Measurements from ENCODE around the gene ZBP1. TPM values are rescaled to one million over a fixed set of nuclear protein-coding genes. Genes with fewer than 3 reads are reported as not detected.
A peak's percentile ranks its signal among the peaks of the same experiment; 100 is the strongest.

ZBP1 gene
- total and polyA plus RNA-seq, 9 donors, result 0.12 to 0.92 (median 0.24) TPM; not detected in 4

DNA sequence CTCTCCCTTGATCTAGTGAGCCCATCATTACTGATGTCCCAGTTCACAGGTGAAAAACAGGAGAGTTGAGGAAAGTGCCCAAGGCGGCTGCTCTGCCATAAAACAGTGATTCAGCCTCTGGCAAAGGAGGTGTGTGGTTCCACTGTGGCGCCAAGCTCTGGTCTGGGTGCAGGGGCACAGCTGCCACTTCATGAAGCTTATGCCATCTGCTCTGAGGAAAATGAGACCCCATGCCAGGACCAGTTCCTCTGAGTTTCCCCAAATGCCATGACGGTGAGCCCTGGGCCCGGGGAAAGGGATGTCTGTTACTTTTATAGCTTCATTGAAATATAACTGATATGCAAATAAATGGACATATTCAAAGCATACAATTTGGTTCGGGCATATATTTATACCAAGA is 33.7 kb upstream of the ZBP1 start:
- Histone ChIP-seq H3K9me3 (no peaks in the 10 kb centered on the region), H3K27ac (no peak overlapping the region), H3K27me3 (no peaks in the 10 kb centered on the region), H3K4me1 (ENCODE audit: insufficient read depth) (peaks cover 3% of the 10 kb centered on the region), H3K4me3 (no peak overlapping the region), H3K36me3 (no peaks in the 10 kb centered on the region)
- TF ChIP-seq EP300 (IDR thresholded peaks at IDR 0.05) (no peak), POLR2A (IDR thresholded peaks at IDR 0.05) (no peak)
- TF ChIP-seq, protein P1, sequence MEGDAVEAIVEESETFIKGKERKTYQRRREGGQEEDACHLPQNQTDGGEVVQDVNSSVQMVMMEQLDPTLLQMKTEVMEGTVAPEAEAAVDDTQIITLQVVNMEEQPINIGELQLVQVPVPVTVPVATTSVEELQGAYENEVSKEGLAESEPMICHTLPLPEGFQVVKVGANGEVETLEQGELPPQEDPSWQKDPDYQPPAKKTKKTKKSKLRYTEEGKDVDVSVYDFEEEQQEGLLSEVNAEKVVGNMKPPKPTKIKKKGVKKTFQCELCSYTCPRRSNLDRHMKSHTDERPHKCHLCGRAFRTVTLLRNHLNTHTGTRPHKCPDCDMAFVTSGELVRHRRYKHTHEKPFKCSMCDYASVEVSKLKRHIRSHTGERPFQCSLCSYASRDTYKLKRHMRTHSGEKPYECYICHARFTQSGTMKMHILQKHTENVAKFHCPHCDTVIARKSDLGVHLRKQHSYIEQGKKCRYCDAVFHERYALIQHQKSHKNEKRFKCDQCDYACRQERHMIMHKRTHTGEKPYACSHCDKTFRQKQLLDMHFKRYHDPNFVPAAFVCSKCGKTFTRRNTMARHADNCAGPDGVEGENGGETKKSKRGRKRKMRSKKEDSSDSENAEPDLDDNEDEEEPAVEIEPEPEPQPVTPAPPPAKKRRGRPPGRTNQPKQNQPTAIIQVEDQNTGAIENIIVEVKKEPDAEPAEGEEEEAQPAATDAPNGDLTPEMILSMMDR (IDR thresholded peaks at IDR 0.05), result no peak
- intact Hi-C loops (cut with DNase I), result loop anchor here (2.0 to 10.0 kb wide), 3 partner anchors 431 to 528 kb away; no protein-coding TSS in a partner anchor
- 58 to 60% (median 60%) methylated on average over 5 of the region's 5 CpGs for WGBS, 3 donors
- peak in 2 of 5 donors; percentile 4 to 9 for DNase-seq

DNA sequence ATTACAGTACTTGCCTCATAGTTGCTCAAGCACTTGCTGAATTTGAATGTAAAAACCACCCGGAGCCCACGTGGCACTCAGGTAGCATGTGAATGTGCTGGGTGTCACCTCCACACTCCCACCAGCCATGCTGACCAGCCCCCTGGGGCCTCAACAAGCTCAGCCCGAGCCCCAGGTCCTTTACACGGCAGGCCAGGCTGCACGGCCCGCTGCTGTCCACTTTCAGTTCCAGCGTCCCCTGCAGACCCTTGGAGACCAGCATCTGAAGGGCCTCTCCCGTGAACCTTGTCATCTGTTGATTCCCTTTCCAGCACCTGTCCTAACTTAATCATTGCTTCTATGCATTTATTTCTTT is 33.3 kb upstream of the ZBP1 start:
- 84 to 91% (median 89%) methylated on average over 8 of the region's 8 CpGs for WGBS, 3 donors
- DNase-seq, result peak in 2 of 5 donors; percentile 15 to 35
- Histone ChIP-seq H3K4me3 (no peak overlapping the region), H3K27ac (no peak overlapping the region), H3K27me3 (no peaks in the 10 kb centered on the region), H3K9me3 (no peaks in the 10 kb centered on the region), H3K36me3 (no peaks in the 10 kb centered on the region), H3K4me1 (ENCODE audit: insufficient read depth) (peaks cover 3% of the 10 kb centered on the region)
- intact Hi-C loops (cut with DNase I), result loop anchor here in 2 of 4 donors (5.0 to 10.0 kb wide), 2 partner anchors 431 to 529 kb away; no protein-coding TSS in a partner anchor
- no peak for TF ChIP-seq EP300 (IDR thresholded peaks at IDR 0.05)
- TF ChIP-seq, protein P1 (IDR thresholded peaks at IDR 0.05), result no peak
- no peak for TF ChIP-seq POLR2A (IDR thresholded peaks at IDR 0.05)

- no peak for TF ChIP-seq POLR2A (IDR thresholded peaks at IDR 0.05)
- TF ChIP-seq, protein P1 (IDR thresholded peaks at IDR 0.05), result no peak
- Histone ChIP-seq H3K4me3 (no peak overlapping the region), H3K36me3 (no peaks in the 10 kb centered on the region), H3K4me1 (ENCODE audit: insufficient read depth) (peaks cover 3% of the 10 kb centered on the region), H3K27ac (no peak overlapping the region), H3K9me3 (no peaks in the 10 kb centered on the region), H3K27me3 (no peaks in the 10 kb centered on the region)
- intact Hi-C loops (cut with DNase I), result loop anchor here in 2 of 4 donors (5.0 to 10.0 kb wide), 2 partner anchors 432 to 529 kb away; no protein-coding TSS in a partner anchor
- WGBS, 3 donors, result 68 to 80% (median 79%) methylated on average over 28 of the region's 28 CpGs
- DNase-seq, result peak in 3 of 5 donors; percentile 8 to 31 (median 21)
These were observed 32.6 kb upstream of the ZBP1 start for GRCh38 chr20:57652606-57653545.

GRCh38 chr20:57651881-57652605 is 31.8 kb upstream of the ZBP1 start:
- Histone ChIP-seq H3K4me1 (ENCODE audit: insufficient read depth) (peaks cover 3% of the 10 kb centered on the region), H3K36me3 (no peaks in the 10 kb centered on the region), H3K4me3 (no peak overlapping the region), H3K9me3 (no peaks in the 10 kb centered on the region), H3K27ac (no peak overlapping the region), H3K27me3 (no peaks in the 10 kb centered on the region)
- intact Hi-C loops (cut with DNase I), result loop anchor here in 2 of 4 donors (5.0 to 10.0 kb wide), 2 partner anchors 433 to 530 kb away; no protein-coding TSS in a partner anchor
- 82 to 92% (median 83%) methylated on average over 46 to 50 of the region's 50 CpGs for WGBS, 3 donors
- TF ChIP-seq EP300 (IDR thresholded peaks at IDR 0.05) (no peak), POLR2A (IDR thresholded peaks at IDR 0.05) (no peak)
- TF ChIP-seq, protein P1 (IDR thresholded peaks at IDR 0.05), result no peak
- DNase-seq, result peak in 3 of 5 donors; percentile 6 to 36 (median 26)
